NCI-H2107 treated with DMSO at 0.1 percent for 48 hours (cell line): ENCODE results near the gene RAP1GAP.

Source experiments
- DNase-seq: peaks from one replicate; lab custom pipeline; 2025; ENCODE audit not compliant: unreplicated experiment; lab: John Stamatoyannopoulos, UW

RAP1GAP gene

GRCh38 chr1:21553116-21553926, 115.8 kb downstream of the RAP1GAP start:
- DNase-seq = no peak

DNA sequence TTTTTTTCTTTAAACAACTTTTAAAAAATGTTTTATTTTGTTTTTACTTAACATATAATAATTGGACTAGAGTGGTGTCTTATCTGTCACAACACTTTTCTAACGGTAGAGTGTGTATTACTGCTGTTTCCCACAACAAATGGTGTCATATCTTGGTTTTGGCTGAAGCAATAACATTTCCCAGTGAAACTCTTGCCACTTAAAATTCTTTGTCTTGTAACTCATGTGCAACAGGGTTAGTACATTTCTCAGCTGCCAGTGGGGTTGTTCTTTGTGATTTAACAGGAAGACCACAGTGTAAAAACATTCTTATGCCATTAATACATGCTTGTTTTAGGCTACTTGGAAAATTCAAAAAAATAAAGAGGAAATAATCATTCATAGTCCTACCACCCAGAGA, 116.4 kb downstream of the RAP1GAP start:
- DNase-seq = no peak

- no peak for DNase-seq
Measured at GRCh38 chr1:21550866-21551475, 118.2 kb downstream of the RAP1GAP start.

DNA sequence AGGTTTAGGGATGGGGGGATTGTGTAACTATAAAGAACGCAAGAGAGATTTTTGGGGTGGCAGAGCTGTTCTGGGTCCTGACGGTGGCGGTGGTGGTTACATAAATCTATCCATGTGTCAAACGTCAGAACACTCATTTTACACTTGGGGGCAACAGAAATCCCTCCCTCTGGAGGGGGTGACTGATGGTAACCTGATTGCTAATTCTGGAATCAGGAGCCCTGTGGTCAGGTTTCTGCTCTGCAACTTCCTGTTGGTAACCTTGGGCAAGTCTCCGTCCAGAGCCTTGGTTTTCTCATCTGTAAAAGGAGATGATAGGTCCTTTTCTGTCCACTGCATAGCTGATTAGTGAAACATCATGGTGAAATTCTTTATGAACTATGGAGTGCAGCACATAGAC, 119.1 kb downstream of the RAP1GAP start:
- DNase-seq = no peak

- no peak for DNase-seq
Measured at GRCh38 chr1:21547876-21548275, 121.3 kb downstream of the RAP1GAP start.
